Measurements from ENCODE around the gene HASPIN.
"Not testable (repeated sequence)": the region's sequence is repeated elsewhere in the genome, so short reads cannot be mapped to it uniquely, and the experiment has no call there.

HASPIN gene

DNA sequence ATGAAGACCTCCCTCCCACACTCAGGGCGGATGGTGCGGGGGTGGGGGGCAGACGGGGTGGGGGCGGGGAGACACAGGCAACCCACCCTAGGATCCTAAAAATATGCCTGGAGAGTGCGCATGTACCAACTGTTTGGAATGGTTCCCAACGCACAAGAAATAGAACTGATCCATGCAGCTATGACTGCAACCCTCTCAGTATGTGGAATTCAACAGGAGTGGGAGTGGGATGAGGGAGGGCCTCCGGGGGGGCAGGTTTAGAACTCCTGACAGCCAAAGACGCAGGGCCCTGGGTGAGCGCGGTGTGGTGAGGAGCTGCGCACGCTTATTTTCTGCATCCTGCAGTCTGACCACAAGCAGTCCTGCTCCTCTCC, 26.6 kb upstream of the HASPIN start:
- DNase-seq (ENCODE audit: low spot score), result peak; percentile 49

DNA sequence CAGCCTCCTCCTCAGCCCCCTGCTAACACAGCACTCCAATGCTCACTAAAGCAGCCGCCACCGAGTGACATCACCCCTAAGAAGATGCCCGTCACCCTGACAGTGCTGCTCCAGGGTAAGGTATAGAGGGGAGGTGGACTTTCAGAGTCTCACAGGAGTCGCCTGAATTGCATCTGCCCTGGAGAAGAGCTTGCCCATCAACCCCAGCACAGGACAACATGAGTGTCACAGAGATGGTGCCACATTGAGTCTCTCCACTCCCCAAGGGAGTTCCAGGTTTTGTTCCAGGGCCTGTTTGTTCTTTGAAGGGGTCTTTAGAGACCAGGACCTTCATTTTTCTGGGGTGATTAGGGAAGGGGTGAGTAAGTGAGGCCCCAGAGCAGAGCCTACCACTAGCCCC, 25.6 kb upstream of the HASPIN start:
- no peak for DNase-seq (ENCODE audit: low spot score)

DNA sequence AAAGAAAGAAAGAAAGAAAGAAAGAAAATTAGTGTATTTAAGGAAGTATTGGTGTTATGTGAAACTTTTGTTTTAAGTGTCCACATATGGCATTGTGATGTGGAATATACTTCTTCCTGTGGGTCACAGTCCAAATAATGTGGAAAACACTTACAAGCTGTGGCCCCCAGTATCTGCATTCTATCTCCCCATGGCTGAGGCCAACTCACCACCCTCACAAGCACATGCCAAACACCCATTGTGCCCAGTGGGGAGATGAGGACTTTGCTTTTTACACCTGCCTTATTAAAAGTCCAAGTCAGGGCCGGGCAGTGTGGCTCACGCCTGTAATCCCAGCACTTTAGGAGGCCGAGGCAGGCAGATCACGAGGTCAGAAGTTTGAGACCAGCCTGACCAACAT, 23.8 kb upstream of the HASPIN start:
- DNase-seq (ENCODE audit: low spot score), result no peak

DNA sequence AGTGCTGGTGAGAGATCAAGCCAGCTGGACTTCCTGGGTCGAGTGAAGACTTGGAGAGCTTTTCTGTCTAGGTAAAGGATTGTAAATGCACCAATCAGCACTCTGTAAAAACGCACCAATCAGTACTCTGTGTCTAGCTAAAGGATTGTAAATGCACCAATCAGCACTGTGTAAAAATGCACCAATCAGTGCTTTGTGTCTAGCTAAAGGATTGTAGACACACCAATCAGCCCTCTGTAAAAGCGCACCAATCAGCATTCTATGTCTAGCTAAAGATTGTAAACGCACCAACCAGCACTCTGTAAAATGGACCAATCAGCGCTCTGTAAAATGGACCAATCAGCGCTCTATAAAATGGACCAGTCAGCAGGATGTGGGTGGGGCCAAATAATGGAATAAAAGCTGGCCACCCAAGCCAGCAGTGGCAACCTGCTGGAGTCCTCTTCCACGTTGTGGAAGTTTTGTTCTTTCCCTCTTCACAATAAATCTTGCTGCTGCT, 21.6 kb upstream of the HASPIN start:
- DNase-seq (ENCODE audit: low spot score), result not testable (repeated sequence)

DNA sequence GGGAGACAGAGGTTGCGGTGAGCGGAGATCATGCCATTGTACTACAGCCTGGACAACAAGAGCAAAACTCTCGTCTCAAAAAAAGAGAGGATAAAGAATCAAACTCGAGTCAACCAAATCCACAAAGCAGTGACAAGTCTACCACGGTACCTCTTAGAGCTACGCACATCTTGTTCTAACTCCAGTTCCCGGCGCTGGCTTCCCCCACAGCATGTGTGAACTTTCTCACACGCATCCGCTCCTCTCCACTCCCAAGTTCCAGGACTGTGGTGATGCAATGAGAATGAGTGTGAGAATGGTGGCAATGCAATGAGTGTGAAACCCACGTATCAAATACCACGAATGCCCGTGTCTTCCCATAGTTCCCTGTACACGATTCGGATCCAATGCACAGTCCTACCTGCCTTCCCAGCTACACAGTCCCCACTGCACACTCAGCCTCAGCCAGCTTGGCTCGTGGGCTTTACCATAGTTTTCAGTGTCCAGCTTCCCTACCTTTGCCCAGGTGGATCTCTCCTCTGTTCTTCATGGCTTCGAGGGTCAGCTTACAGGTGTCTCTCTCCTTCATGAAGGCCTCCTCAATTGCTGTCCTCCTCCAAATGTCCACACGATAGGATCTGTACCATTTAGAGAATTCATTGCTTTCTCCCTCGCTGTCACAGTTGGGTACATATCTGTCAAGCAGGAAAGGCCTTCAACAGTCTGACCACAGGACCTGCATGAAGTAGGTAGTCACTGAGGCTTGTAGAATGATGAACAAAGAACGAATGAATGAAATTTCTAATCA, 18.6 kb upstream of the HASPIN start:
- DNase-seq (ENCODE audit: low spot score), result no peak

DNA sequence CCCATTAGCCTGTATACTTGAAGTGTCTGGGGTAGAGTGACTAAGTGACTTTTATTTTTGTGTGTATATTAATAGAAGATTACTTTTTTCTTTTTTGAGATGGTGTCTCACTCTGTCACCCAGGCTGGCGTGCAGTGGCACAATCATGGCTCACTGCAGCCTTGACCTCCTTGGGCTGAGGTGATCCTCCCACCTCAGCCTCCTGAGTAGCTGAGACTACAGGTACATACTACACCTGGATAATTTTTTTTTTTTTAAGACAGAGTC, 18.1 kb upstream of the HASPIN start:
- DNase-seq (ENCODE audit: low spot score), result not testable (repeated sequence)

DNA sequence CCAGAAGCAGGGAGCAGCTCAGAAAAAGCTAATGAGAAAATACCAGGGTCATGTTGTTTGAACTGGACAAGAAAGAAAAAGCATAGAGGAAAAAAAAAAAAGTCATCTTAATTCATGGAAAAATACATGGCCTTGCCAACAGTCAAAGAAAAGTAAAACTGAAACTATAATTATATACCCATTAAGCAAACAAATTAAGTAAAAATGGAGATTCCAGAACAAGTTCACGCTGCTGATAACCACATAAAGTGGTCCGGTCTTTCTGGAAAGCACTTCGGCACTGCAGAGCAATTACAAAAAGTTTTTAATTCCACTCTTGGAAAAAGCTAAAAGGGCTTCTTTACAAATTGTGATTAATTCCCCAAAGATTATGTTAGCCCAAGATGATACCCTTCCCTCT, 15.3 kb upstream of the HASPIN start:
- DNase-seq (ENCODE audit: low spot score), result no peak

DNA sequence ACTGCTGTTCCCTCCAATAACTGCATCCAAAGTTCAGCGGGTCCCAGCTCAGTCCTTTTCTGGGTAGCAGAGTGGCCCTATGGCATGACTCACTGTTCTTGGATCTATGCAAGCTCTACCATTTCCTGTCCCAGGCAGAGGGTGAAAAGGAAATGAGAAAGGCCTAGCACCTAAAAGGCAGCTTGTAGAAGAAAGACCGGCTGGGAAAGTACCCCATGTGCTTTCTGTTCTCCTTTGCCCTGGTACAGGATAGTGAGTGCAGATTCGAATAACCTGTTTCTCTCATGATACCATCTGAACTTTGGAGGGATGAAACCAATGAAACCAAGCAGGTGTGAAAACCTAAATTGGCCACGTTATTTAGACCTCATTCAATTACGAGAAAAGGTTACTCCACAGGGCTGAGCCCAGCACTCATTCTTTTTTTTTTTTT, 12.7 kb upstream of the HASPIN start:
- DNase-seq (ENCODE audit: low spot score), result no peak

DNA sequence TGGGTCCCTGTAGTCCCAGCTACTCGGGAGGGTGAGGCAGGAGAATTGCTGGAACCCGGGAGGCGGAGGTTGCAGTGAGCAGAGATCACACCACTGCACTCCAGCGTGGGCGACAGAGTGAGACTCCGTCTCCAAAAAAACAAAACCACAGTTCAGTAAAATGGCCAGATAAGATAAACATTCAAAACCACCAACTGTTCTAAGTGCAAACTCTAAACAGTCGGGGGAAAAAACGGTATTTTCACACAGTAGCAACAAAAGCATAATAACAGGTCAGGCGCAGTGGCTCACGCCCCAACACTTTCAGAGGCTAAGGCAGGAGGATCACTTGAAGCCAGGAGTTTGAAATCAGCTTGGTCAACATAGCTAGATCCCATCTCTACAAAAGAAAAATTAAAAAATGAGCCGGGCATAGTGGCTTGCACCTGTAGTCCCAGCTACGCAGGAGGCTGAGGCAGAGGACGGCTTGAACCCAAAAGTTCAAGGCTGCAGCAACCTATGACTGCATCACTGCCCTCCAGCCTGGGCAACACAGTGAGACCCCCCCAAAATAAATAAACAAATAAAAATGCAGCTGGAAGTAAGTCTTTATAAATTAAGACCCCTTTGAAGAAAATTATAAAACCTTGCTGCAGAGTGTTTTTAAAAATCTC, 10.8 kb upstream of the HASPIN start:
- DNase-seq (ENCODE audit: low spot score), result no peak

DNA sequence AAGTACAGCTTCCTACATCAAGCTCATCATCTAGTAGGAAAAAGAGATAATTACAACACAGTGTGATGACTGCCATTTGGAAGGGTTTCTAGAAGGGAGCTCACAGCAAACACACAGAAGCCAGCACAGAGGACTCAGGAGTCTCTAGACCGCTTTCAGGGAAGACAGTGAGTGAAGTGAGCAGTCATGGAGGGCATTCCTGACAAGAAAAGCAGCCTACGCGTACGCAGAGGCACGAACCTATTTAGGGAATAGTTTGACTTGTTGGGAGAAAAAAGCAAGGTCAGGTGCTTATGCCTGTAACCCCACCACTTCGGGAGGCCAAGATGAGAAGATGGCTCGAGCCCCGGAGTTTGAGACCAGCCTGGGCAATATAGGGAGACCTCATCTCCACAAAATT, 8.4 kb upstream of the HASPIN start:
- no peak for DNase-seq (ENCODE audit: low spot score)

DNA sequence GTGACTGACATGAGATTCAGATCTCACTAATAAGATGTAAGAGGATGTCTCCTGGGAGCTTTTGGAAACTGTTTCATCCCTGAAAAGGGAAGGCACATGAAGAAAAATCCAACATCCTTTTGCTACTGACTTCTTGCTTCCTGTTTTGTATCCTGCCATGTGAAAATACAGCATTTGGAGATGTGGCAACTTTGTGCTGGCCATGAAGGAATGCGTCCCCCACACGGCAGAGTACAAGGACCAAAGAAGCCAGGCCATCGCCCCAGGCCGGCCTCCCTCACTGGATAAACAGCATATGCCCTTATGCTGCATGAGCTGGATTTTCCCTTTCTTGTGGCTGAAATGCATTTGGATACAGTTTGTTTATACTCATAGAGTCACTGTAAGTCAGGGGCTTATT, 5.5 kb upstream of the HASPIN start:
- no peak for DNase-seq (ENCODE audit: low spot score)

DNA sequence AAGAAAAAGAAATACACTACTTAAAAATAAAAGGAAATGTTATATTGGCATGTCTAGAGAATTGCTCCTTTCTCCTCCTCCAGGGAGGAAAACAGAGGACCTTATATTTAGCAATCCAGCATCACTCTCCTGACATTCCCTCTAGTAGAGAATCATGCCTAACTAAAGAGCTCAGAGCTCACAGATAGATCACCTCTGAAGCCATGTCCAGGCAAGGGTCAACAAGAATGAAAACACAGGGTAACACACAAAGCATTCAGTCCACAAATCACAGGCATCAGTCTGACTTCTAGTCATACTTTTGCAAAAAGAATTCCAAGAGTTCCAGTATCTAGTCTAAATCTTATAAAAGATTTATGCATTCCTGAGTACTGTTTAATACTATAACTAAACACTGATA, 4.4 kb upstream of the HASPIN start:
- DNase-seq (ENCODE audit: low spot score), result no peak

DNA sequence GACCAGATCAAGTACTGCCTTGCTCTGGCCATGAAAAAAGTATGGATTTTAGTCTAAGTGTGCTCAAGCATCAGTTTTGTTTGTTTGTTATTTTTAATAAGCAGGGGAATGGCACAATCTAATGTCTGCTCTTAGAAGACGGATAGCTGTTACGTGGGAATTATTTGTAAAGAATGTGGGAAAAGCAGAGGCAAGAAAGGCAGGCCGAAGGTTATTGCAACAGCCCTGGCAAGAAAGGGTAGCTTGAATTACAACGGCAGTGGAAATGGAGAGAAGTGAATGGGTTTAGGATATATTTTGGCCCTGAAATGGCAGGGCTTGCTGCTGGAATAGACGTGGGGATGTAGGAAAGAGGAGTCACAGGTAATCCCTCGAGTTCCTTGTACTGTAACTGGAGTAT, 987 bp upstream of the HASPIN start:
- no peak for DNase-seq (ENCODE audit: low spot score)

DNA sequence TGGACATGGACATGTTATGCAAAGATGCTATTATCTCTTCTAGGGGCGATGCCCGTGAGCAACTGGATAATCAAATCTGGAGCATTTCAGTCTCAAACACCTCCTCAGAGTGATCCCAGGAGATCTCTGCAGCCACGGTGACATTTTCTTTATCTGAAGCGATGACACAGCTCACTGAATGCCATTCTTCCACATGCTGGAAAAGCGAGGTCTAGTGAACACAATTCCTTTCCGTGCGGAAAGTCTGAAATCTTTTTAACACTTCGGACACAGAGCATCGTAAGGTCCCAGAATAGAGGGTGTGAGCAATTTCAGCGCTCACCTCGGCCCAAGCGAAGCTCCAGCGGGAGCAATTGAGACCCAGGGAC, 531 bp upstream of the HASPIN start:
- DNase-seq (ENCODE audit: low spot score), result no peak

DNA sequence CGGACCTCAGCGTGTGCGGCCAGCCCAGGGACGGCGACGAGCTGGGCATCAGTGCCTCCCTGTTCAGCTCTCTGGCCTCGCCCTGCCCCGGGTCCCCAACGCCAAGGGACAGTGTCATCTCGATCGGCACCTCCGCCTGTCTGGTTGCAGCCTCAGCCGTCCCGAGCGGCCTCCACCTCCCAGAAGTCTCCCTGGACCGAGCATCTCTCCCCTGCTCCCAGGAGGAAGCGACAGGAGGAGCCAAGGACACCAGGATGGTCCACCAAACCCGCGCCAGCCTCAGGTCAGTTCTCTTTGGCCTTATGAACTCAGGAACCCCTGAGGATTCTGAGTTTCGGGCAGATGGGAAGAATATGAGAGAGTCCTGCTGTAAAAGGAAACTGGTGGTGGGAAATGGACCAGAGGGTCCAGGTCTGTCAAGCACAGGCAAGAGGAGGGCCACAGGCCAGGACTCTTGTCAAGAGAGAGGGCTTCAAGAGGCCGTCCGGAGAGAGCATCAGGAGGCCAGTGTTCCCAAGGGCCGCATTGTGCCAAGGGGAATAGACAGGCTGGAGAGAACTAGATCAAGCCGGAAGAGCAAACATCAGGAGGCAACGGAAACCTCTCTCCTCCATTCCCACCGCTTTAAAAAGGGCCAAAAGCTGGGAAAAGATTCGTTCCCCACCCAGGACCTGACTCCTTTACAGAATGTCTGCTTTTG, 825 bp downstream of the HASPIN start:
- no peak for DNase-seq (ENCODE audit: low spot score)

DNA sequence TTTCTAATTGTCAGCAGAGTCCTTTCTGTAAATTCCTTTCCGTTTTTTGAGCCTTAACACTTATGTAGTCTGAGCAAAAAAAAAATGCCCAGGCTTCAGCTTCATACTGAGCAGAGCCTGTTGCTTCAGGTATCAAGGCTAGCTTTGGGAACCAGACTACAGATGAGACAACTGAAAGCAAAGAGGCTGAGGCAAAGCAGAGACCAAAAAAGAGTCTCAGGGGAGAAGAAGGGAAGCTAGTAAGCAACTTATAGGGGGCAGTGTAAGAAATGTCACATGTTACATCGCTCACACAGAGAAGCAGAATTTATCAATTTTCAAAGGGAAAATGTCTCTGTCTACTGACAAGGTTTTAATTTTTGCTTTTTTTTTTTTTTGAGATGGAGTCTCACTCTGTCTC, 3.3 kb downstream of the HASPIN start:
- no peak for DNase-seq (ENCODE audit: low spot score)

DNA sequence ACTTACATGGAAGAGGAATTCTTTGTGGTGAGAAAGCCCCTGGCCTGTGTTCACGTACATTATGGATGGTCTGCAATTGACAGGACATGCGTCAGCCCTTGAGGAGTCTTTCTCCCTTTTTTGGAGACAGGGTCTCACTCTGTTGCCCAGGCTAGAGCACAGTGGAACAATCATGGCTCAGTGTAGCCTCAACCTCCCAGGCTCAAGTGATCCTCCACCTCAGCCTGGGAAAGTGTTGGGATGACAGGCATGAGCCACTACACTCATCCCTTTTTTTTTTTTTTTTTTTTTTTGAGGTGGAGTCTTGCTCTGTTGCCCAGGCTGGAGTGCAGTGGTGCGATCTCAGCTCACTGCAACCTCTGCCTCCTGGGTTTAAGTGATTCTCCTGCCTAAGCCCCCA, 4.4 kb downstream of the HASPIN start:
- not testable (repeated sequence) for DNase-seq (ENCODE audit: low spot score)

DNA sequence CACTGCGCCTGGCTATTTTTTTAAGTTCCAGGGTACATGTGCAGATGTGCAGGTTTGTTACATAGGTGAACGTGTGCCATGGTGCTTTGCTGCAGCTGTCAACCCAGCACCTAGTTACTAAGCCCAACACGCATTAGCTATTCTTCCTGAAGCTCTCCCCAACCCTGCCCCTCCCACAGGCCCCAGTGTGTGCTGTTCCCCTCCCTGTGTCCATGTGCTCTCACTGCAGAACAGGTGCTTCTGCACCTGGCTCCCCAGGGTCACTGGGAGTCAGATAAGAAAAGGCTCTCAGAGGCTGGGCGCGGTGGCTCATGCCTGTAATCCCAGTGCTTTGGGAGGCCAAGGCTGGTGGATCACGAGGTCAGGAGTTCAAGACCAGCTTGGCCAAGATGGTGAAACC, 6.2 kb downstream of the HASPIN start:
- no peak for DNase-seq (ENCODE audit: low spot score)

DNA sequence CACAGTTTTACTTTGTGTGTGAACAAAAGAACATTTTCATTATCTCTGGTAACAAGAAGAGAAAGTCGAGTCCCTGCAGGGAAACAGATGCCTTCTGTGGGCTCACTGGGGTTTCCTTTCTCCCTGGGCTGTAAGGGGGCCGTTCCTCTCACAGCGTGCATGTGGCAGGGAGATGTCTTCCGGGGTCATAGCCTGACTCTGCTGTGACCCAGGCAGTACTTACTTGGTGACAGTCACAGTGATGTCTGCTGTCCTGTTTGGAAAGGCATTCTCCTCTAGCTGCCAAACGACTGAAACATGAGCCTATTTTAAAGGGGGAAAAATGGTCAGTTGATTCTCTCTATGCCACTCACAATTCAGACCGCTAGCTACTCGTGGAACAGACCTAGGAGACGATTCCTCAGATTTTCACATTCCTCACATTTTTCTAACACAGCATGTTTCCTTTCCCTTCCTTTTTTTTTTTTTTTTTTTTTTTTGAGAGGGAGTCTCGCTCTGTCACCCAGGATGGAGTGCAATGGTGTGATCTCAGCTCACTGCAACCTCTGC, 7.3 kb downstream of the HASPIN start:
- DNase-seq (ENCODE audit: low spot score), result no peak

DNA sequence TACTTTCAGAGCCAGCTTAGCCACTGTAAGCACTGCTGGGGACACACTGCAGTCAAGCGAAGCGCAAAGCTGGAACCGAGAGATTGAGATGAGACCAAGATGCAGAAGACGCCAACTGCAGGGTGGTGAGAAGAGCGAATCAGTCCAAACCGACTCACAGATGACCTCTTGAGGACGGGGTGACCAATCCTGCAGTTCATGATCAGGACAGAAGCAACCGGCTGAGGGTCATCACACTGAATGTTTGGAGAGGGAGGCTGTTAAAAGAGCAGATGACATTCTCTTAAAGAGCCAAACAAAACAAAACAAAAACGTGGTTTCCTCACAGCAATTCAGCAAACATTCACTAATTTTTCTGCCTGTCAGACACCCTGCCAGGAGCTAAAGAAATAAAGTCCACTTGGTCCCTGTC, 8.5 kb downstream of the HASPIN start:
- DNase-seq (ENCODE audit: low spot score), result no peak

DNA sequence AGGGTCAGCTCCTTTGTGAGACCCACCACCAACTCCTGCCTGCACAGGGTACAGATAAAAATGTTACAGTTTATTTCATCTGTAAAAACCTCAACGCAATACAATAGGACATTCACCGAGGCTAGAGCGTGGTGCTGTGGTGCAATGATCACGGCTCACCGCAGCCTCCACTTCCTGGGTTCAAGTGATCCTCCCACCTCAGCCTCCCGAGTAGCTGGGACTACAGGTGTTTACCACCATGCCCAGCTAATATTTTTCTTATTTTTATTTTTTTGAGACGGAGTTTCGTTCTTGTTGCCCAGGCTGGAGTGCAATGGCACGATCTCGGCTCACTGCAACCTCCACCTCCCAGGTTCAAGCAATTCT, 11.2 kb downstream of the HASPIN start:
- not testable (repeated sequence) for DNase-seq (ENCODE audit: low spot score)

DNA sequence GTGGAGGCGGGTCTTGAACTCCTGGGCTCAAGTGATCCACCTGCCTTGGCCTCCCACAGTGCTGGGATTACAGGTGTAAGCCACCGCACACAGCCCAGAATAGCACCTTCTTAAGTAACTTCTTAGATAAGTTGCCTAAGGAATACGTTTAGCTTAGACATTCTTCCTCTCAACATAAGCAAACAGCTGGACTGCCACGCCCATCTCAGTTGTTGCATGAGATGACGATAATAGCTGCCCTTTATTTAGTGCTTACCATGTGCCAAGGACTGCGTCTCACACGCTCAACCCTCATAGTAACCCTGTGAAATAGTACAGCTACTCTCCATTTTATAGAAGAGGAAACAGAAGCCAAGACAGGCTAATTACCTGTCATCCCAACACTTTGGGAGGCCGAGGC, 11.8 kb downstream of the HASPIN start:
- no peak for DNase-seq (ENCODE audit: low spot score)

Measured in putamen (tissue), 1 donor.